Fibroblast of upper back skin (primary cell): ENCODE measurements around the gene ABCB9.

Experiments
- DNase-seq: peaks from one replicate; pipeline ENCODE4 v3.0.0-alpha.2; 2013

The ABCB9 gene

DNA sequence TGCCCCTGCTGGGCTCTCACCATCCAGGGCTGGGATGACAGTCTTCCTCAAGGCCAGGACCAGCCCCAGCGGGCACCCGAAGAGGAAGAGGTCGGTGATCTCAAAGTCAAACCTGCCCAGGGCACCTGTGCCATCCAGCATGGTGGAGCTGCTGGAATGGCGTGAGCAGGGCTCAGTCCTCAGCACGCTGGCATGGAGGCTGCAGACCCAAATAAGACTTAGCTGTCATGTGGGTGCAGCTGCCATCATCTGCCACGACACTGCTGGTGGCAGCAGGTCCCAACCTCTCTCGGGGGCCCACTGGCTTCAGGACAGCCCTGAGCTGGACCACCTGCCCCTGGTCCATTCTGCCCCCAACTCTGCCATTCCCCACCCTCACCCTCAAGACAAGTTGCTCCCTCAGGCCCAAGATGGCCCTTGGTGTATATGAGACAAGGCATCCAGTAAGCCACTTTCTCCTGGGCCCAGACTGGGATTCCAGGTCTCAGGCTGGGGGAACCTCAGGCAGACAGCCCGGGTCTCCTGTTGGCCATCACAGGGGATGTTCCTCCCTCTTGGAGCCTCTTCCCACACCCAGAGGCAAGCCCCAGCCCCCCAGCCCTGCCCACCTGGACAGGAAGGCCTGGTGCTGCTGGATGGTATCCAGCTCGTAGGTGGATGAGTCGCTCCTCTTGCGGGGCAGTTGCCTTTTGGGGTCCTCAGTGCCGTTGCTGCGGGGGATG is 28.7 kb upstream of the ABCB9 start:
- no peak for DNase-seq

DNA sequence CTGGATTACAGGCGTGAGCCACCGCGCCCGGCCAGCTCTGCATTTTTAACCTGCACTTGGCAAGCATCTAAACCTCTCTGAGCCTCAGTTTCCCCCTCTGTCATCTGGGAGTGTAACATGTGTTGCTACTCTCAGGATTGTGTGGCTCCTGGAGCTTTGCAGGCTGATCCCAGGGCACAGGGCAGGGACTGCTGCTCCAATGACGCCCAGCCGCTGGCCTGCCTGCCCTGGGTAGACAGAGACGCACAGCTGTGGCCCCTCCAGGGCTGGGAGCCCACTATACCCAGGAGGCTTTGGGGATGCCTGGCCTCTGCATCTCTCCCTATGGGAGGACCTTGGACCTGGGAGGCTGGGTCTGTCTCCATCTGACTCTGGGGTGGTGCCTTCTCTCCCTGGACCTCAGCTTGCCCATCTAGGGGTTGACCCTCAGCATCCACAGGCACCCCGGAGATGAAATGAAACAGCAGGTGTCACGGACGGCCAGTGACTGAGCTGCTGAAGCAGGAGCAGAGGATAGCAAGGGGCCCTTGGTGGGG is 27.9 kb upstream of the ABCB9 start:
- DNase-seq: no peak

DNA sequence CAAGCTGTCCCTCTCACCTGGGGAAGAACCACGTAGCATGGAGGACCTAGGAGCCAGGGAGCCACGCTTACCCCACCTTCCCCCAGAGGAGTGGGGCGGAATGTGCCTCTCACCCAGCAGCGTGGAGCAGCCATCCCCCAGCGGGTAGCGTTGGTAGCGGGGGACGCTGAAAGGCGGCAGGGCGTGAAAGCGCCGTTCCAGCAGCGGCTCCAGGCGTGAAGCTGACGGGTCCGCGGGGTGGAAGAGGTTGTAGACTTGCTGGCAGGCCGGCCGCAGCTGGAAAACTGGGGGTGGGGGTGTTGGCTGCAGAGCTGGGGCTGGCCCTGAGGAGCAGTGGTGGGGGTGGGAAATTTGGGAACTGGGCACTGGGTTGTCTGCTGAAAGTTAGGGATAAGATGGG is 26.1 kb upstream of the ABCB9 start:
- DNase-seq: no peak

DNA sequence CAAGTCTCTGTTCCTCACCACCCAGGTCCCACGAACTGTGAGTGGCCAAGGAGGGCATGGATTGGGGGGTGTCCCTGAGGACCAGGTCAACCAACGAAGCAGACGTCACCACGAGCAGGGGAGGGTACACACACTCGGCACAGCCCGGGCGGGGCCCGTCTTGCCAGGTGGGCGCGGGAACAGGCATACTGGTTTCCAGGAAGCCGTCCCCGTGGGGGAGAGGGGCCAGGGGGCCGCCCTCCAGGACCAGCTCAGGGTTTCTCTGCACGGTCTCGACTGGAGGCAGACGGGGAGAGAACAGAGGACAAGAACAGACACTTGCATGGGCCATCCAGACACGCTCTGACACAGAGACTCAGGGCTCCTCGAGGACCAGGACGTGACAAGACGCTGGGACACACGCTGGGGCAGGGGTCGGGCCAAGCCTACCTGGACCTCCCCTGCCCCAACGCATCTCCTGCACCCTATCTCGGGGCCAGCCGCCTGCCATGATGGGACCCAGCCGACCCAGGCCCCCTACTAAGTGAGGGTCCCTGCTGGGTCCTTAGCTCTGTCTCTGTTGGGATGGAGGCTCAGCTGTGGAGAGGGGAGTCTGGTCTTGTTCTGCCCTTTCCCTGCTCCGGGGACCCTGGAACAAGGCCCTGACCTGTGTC is 25.5 kb upstream of the ABCB9 start:
- DNase-seq: no peak

DNA sequence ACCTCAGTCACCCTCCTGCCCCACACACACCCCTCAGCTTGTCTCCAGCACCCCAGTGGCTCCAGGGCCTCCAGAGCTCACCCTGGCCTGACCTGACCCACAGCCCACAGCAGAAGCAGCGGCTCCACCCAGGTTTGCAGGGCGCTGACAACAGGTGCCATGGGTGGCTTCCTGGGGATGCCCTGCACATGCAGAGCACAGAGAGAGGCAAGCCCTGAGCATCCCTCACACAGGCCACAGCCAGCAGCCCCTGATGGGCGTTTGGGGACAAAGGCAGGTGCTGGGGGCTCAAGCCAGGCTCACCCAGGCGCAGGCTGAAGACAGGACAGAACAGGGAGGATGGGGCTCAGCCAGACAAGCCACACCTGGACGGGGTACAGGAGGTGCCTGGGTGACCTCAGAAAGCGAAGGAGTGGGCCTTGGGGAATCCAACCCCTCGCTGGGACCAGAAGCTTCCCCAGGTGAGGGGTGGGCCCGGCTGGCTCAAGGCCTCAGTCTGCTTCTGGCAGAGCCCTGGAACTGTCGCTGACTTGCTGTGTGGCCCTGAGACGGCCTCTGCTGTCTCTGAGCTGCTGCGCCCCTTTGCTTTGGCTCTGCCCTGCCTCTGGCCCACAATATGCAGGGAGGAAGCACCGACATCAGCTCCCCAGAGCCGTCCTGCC is 24.8 kb upstream of the ABCB9 start:
- DNase-seq: no peak

DNA sequence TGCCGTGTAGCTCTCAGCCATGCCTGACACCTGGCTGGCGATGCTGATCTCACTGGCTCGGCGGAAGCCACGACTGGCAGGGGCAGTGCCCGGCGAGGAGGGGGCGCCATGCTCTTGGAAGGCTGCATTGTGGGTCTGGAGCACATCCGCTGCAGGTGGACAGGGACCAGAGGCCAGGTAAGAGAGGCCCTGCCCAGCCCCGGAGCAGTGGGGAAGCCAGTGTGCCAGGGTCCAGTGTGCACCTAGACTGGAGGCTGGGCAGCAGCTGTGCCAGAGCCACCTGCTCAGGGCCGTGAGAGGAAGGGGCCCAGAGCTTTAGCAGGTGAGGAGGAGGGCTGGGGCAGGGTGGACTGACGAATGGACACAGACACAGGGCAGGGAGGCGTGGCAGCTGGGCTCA is 24.3 kb upstream of the ABCB9 start:
- DNase-seq: no peak

DNA sequence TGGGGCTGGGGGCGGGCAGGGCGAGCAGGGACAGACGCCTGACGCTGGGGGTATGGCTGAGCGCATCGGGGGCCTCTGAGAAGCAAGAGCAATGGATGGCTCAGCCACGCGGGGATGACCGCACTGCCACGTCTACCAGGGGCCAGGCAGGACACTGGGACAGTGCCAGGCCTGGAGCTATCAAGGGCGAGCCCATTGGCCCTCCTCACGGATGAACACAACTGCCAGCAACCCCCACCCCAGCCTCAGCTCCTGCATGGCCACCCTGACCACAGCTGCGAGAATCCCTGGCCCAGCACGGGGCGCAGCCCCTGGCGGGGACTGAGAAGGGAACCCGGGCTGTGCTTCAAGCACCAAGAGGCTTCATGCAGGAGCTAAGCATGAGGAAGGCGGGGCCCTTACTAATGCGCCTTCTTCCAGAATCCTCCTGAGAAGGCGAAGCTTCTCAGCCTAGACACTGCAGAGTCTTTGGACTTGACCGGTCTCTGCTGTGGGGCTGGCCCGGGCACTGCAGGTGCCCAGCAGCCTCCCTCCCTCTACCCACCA is 23.7 kb upstream of the ABCB9 start:
- no peak for DNase-seq

DNA sequence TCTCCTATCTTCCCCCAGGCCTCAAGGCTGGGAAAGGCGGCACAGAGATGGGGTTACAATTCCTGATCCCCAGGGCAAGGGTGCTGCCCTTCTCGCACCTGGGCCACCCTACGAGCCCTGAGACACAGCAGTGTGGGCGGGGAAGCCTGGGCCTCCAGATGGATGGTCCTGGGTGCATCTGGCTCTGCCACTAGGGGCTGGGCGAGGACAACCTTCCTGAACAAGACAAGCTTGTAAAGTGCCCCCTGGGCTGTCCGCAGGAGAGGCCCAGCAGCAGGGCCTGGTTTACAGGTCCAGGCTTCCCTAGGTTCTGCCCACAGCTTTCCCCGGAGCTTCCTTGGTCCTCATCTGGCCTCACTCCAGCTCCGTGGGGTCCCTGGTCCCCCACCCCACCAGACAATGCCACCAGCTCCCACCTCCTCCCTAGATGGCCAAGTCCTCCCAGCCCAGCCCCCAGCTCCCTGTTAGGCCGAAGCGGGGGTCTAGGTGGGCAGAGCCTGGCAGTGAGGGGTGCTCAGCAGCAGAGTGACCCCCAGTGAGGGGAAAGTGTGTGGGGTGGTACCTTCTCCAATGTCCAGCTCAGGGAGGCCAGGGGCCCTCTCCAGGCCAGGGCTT is 23.1 kb upstream of the ABCB9 start:
- no peak for DNase-seq

DNA sequence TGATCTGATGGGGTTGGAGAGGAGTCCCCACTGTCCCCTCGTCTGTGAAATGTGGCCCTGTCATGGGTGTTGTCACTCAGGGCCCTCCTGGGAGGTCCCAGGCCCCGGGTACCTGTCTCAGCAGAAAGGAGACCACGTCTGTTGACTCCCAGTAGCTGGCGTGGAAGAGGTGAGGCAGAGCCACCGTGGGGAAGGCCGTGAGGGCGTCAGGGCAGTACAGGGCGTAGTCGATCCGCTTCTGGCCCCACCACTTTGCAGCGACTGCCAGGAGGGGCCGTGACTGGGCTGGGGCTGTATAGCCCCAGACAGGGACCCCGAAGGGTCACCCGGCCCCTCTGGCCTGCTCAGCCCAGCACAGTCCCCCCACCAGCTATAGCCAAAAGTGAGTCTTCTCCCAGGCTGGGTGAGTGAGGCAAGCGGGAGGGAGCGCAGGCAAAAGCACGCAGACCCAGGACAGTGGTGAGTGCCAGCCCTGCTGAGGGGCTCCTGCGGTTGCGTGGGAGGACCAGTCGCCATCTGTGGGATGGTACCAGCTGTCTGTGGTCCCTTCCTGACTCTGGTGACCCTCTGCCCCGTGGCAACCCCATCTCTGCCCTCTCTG is 22.4 kb upstream of the ABCB9 start:
- no peak for DNase-seq

DNA sequence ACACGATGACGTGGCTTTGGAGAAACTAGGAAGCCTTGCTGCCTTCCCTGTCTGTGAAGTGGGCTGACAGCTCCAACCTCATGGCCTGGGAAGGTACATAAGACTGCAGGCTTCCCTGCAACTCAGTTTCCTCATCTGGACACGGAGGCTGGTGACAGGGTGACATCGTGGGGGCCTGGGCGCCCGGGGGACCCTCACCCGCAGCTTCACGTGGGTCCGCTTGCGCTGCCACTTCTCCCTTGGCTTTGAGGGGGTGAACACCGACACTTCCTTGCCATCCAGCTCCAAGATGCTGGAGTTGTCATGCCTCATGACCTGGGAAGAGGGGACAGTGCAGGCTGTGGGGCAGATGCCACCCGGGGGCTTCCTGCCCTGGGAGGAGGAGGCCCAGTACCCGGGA is 21.8 kb upstream of the ABCB9 start:
- DNase-seq: no peak

DNA sequence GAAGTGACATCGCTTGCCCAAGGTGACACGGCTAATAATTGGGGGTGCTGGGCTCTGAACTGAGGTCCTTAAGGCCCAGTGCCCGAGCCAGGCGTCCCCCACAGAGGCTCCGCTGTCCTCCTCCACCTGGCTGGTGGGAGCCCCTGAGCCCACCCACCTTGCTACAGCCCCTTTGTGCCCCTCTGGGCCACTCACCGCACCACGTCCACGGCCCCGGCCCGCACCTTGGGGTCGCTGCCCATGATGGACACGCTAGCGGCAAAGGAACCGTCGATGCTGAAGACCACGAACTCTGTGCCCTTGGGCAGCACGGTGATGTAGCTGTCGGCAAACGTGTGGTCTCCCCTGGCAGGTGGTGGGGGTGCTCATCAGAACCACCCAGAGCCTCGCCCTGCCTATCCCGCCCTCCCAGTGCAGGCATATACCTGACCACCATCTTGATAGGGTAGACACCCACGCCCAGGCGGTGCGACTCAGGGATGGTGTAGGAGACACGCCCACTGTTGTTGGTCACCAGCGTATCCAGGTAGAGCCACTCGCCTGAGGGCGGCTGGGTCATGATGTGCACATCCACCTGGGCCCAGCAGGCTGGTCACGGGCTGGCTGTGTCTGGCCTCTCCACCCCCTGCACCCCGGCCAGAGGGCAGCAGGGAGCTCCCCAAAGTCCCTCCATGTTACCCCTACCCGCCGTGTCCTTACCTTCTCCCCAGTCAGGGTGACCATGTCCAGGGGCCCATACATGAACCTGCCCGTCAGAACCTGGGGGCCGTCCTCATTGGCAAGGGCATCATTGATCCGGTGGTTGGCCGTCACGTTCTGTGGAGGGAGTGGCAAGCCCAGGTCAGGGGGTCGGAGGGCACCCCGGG is 21.1 kb upstream of the ABCB9 start:
- DNase-seq: no peak

DNA sequence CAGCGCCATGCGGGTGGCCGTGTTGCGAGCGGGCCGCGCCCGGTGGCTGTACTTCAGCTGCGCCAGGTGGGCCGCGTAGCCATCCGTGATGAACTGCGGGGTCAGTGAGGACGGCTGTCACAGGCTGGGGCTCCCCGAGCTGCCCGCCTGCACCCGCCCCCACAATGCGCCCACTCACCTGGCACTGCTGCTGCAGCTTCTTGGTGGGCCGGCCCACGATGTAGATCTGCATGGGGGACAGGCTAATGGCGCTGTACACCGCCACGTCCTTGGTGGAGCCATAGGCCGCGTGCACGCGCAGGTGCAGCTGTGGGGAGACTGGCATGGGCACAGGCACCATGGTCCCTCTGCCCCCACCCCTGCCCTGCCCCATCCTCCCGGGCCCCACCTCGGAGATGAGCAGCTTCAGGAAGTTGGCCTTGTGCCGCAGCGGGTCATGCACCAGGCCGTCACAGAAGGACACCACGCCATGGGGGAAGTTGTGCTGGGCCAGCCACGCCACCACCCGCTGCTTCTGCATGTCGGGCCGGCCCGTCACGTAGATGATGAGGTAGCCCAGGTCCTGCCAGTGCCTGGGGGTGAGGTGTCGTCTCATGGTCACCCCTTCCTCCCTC is 20.1 kb upstream of the ABCB9 start:
- DNase-seq: no peak

DNA sequence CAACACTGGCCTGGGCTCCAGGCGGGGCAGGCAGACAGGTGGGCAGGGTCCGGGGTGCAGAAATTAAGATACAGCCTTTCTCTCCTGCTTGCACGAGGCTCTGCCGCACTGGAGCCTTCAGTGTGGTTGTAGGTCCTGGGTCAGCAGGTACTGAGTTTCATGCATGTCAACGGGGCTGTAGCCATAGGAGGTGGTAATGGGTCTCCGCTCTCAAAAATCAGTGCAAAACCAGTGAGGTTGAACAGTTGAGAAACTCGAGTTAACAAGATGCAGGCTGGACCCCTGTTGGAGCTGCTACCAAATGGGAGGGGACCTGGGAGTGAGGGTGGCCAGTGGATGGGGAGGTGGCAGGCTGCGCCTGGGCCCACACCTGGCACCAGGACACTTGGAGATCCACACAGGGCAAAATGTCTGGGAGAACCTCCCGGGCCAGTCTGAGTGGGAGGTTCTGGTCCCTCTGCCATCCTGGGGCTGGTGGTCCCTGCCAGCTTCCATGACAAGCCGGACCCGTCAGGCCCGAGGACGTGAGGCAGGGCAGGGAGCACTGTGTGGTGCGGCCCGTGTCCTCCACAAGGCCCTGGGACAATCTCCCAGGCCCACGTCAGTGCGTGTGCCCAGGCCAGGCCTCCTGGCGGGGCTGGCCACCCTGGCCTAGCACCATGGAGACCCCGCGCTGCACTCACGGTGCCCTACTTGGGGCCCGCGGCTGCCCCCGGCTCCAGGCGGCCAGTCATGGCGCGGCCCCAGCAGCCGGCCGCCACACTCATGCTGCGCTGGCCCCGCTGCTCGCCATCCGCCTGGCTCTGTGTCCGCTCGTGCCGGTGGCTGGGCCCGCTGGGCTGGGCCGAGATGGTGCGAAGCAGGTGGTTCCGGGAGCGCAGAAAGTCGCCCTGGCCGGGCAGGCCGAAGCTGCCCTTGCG is 19.3 kb upstream of the ABCB9 start:
- DNase-seq: no peak

DNA sequence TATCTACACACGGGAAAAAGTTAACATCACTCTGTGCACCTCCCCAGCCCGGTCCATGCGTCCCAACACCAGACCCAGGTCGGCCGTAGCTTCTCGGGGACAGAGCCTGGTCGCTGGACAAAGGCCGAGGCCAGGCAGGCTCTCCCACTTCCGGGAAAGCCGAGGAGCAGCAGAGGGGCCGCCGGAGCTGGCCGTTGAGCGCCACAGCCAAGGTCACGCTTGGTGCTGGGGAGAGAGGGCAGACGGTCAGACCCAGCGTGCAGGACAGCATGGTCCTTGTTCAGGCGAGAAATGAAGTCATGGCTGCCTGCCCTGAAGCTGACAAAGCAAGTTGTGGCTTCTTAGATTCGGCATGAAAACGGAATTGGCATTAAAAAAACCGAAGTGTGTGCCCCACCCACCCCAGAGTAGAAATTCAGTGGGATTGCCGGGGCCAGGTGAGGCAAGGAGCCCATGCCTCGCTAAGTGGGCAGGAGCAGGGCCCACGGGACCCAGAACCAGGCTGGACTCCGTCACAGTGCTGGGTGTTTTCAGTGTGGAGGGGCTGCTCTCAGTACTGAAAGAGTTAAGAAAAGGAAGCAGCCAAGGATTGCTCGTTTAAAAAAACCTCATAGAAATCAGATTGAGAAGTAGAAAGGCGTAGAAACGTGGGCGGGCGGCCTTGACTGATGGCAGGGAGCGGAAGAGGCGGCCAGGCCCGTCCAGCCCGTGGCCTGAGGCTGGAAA is 18.5 kb upstream of the ABCB9 start:
- DNase-seq: no peak

DNA sequence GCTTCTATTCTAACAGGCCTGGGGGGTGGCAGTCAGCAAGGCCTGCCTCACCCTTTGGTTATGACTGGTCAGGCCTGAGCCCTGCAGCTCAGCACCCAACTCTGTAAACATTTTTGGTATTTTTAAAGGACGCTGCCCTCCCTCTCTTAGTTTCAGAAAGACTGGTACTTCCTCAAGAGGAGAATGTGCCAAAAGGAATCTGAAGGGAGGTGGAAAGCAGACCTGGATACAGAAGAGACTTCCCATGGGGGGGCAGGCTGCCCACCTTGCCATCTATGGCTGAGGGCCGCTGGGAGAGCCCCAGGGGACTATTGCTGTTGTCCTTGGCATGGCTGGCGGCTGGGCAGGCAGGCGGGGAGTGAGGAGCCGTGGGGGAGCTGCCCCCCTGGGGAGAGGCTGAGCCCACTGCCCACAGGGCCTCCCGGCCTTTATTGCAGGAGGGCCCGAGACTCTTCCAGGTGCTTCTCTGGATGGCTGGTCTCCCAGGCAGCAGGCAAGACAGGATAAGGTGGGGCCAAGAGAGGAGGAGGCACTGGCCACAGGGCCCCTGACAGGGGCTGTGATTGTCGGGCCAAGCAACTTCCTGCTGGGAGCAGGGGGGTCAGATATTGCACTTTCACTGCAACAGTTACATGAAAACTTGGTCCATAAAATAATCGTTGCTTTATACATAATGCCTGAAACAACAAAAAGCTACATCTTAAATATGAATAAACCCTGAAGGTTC is 17.7 kb upstream of the ABCB9 start:
- DNase-seq: peak; percentile 27

DNA sequence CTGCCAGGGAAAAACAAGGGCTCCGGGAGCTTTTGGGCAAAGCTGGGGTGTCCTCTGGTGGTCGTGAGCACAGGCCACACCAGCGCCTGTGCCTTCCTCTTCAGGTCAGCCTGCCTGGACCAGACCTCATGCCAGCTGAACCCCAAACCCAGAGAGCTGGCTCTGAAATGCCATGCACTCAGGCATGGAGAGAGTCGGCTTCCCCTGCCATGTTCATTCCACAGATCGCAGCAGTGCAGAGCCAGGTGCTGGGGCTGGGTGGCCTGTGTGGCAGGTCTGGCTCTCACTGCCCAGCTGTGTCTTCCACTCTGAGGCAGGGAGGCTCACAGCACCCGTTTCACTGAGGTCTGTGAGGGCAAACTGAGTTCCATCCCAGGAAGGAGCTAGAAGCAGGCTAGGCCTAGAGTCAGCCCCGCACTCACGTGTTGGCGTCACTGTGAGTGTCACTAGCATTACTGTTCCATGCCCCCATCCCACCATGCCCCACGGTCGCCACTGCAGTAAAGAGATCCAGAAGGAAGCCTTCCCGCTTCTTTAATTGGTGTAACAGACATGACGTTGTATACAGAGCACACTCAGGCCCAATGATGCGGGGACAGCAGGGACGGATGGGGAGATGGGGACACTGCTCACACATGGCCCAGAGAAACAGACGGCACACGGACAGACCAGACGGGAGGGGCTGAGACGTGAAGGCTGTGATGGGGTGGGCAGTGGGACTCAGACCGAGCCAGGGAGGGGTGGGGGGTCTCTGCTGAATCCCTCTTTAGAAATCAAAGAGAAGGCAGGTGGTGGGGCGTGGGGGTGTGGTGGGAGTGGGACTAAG is 16.9 kb upstream of the ABCB9 start:
- no peak for DNase-seq

DNA sequence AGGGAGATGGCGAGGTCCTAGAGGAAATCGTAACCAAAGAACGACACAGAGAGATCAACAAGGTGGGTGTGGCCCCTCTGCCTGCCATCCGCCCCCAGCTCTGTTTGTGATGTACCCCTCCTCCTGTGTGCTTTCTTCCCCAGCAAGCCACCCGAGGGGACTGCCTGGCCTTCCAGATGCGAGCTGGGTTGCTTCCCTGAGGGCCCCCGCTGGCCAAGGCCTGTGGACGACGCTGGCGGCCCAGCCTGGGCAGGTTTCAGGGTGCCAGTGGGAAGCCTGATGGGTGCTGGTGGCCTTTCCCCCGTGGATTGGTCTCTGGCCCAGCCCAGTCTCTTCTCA is 16.2 kb upstream of the ABCB9 start:
- DNase-seq: no peak
